ENCODE data around the gene EIF3D. TPM values are rescaled to one million over a fixed set of nuclear protein-coding genes. Genes with fewer than 3 reads are reported as not detected.

Gene EIF3D
- total and polyA plus RNA-seq, 2 of the 13 experiments (the other 11 are each of a cell fraction or from before 2014, with no cell fraction given), result 118 to 274 TPM

- no peak for TF ChIP-seq MZF1 (CRISPR knock-in tag; IDR thresholded peaks at IDR 0.05; ENCODE audit: borderline replicate concordance)
- no peak for TF ChIP-seq STAT6 (CRISPR knock-in tag; IDR thresholded peaks at IDR 0.05; ENCODE audit: borderline replicate concordance)
- TF ChIP-seq HCFC1 (IDR thresholded peaks at IDR 0.05; ENCODE audit: low read depth, low read length), result peak; percentile 31; the same call in 1 of the 2 replicates
- TF ChIP-seq SP2 (CRISPR knock-in tag; IDR thresholded peaks at IDR 0.05), result peak; percentile 76
- TF ChIP-seq MAZ (IDR thresholded peaks at IDR 0.05; ENCODE audit: borderline replicate concordance, low read depth, low read length), result peak; percentile 35
- TF ChIP-seq MAZ (CRISPR knock-in tag; IDR thresholded peaks at IDR 0.05; ENCODE audit: low read depth), result peak; percentile 56; the same call in 1 of the 2 replicates
- peak; percentile 96 for TF ChIP-seq PHF20 (CRISPR knock-in tag; IDR thresholded peaks at IDR 0.05)
- TF ChIP-seq ZBTB42 (CRISPR knock-in tag; IDR thresholded peaks at IDR 0.05), result 0 out of 2 replicates have a peak, but pooled peaks have one; percentile 40
- no peak for TF ChIP-seq CHD4 (IDR thresholded peaks at IDR 0.05; ENCODE audit: borderline replicate concordance, low read length)
- no peak for TF ChIP-seq CERS6 (CRISPR knock-in tag; IDR thresholded peaks at IDR 0.05)
- no peak for TF ChIP-seq NFRKB (IDR thresholded peaks at IDR 0.05)
- no peak for TF ChIP-seq ZNF616 (CRISPR knock-in tag; IDR thresholded peaks at IDR 0.05; ENCODE audit: low read depth)
- no peak for TF ChIP-seq TBP (CRISPR knock-in tag; IDR thresholded peaks at IDR 0.05)
- no peak for TF ChIP-seq DZIP1 (CRISPR knock-in tag; IDR thresholded peaks at IDR 0.05)
- no peak for TF ChIP-seq ZNF451 (CRISPR knock-in tag; IDR thresholded peaks at IDR 0.05)
- peak; percentile 95 for TF ChIP-seq RBFOX2 (IDR thresholded peaks at IDR 0.05; ENCODE audit: low read depth, low read length)
- TF ChIP-seq HNRNPH1 (optimal IDR thresholded peaks at IDR 0.05; ENCODE audit: low read depth, low read length), result no peak
- TF ChIP-seq NFYC (CRISPR knock-in tag; IDR thresholded peaks at IDR 0.05), result peak; percentile 63
- peak; percentile 48; the same call in 1 of the 2 replicates for TF ChIP-seq ZBTB14 (CRISPR knock-in tag; IDR thresholded peaks at IDR 0.05)
- TF ChIP-seq ZBTB37 (CRISPR knock-in tag; IDR thresholded peaks at IDR 0.05), result no peak
- TF ChIP-seq ZNF678 (CRISPR knock-in tag; IDR thresholded peaks at IDR 0.05), result no peak
These were observed 47.4 kb downstream of the EIF3D start, which contains the start of gene TXN2 (continued) for GRCh38 chr22:36481393-36482168.
